Transverse colon (tissue), 4 donors: ENCODE data around the gene POR. TPM values are rescaled to one million over a fixed set of nuclear protein-coding genes. Genes with fewer than 3 reads are reported as not detected.

Experiments
- DNase-seq: peaks from one replicate; pipeline ENCODE4 v3.0.0-alpha.2; 2019
- H3K27ac ChIP-seq, 4 donors: fragments of 200-600 bp; sonication (generic); 2 replicates each; pipeline ENCODE4 v1.5.1; 2016 to 2018; ENCODE audit warnings: inconsistent platforms in 4 of 4
- H3K27me3 ChIP-seq: fragments of 200-600 bp; sonication (generic); 2 replicates; pipeline ENCODE4 v1.5.1; 2017; ENCODE audit warnings: inconsistent platforms
- H3K36me3 ChIP-seq, 4 donors: fragments of 200-600 bp; sonication (generic); 2 replicates each; pipeline ENCODE4 v1.5.1; 2017 to 2019; ENCODE audit warnings: inconsistent platforms in 4 of 4
- H3K4me1 ChIP-seq, 4 donors: fragments of 200-600 bp; sonication (generic); 2 replicates each; pipeline ENCODE4 v1.5.1; 2017 to 2020; ENCODE audit warnings: inconsistent platforms in 4 of 4
- H3K4me3 ChIP-seq, 4 donors: fragments of 200-600 bp; sonication (generic); 1 replicate in 1 of 4; 2 replicates in 3 of 4; pipeline versions ENCODE4 v1.5.1 to v1.6.1; 2017 to 2019; ENCODE audit warnings: inconsistent platforms in 4 of 4
- H3K9me3 ChIP-seq, 2 donors: fragments of 200-600 bp; sonication (generic); 2 replicates each; pipeline ENCODE4 v1.5.1; 2017 to 2019; ENCODE audit warnings: inconsistent platforms in 2 of 2
- EP300 ChIP-seq: sonication (generic); formaldehyde crosslinking; IDR thresholded peaks from one replicate; pipeline ENCODE4 v1.6.1; 2017; ENCODE audit warnings: antibody characterized with exemption, low read depth
- POLR2A ChIP-seq: fragments of 450-650 bp; IDR thresholded peaks from one replicate; pipeline ENCODE4 v1.6.1; 2016; ENCODE audit warnings: antibody characterized with exemption, mild to moderate bottlenecking, moderate library complexity
- POLR2AphosphoS5 ChIP-seq, 3 donors: sonication (generic); formaldehyde crosslinking; IDR thresholded peaks; one replicate each; pipeline ENCODE4 v1.6.1; 2016; ENCODE audit warnings: antibody characterized with exemption in 3 of 3
- WGBS, 2 donors: methylation state at CpG; one replicate each; pipeline ENCODE4 v1.1.5; 2018; ENCODE audit warnings: low coverage in 1 of 2; 5-methylcytosine and 5-hydroxymethylcytosine counted together
- in situ Hi-C, 4 donors: fragments of 200-750 bp; cut with MboI; loops; one replicate each; pipeline versions ENCODE4 v1.15.0 to v1.15.1; 2017; ENCODE audit warnings: low sequenced_read_pairs in 3 of 4, low pct_ligation_motif_present in 1 of 4, low pct_unique_long_range_greater_than_20kb in 1 of 4
- intact Hi-C: fragments of 100-400 bp; cut with DNase I; formaldehyde crosslinking; loops from one replicate; pipeline ENCODE4 v1.15.1; 2023; ENCODE audit warnings: low total_unique reads
- total RNA-seq, 4 donors: library from RNA; depleted of rRNA; stranded (reverse); fragments of >200 nt; gene quantifications; one replicate each; pipeline ENCODE4 v1.1.0, GENCODE V29; 2016
- TF ChIP-seq, protein P1 (sequence below), 5 experiments: fragments of 200-600 bp in 3 of 5; fragments of 450-650 bp in 2 of 5; sonication (generic) in 3 of 5; IDR thresholded peaks; 1 replicate in 2 of 5; 2 replicates in 3 of 5; pipeline ENCODE4 v1.5.1; 2016 to 2017; ENCODE audit warnings: antibody characterized with exemption in 5 of 5, inconsistent platforms in 3 of 5, mild to moderate bottlenecking in 2 of 5, moderate library complexity in 1 of 5

POR gene
- total RNA-seq, 4 donors from 2014 or later, result 95.9 to 200 (median 149) TPM

DNA sequence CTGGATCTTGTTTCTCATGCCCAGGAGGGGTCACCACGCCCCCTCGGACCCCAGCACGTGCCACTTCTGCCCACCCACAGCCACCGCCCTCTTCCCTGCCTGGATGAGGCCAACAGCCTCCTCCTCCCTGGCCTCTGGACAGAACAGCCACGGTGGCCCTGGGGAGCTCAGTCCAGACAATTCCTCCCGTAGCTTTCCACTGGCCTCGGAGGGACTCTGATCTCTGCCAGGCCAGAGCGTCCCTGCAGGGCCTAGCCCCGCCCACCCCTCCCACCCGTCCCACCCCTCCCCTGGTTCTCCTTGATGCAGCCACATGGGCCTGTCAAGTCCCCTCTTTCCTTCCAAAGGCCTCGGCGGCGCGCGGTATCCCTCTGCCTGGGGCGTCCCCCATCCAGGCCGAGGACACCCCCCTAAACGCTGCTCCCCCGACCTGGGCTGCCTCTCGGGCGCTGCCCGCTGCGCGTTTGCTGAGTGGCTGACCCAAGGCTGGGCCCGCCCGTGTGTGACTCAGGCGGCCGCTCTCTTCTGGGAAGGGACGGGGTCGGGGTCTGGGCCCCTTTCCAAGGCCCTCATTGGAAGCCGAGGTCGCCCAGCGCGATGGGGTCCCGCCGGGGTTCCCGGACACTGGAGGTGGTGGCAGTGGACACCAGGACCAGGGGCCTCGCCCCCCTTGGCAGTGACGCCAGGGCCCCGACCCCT is 78.9 kb downstream of the POR start:
- no peaks in the 10 kb centered on the region for H3K27me3 ChIP-seq
- no peaks in the 10 kb centered on the region for H3K9me3 ChIP-seq
- H3K4me3 ChIP-seq, result peak overlapping the region; percentile 62 to 90 (median 70)
- H3K4me1 ChIP-seq, result peaks cover 6 to 34% (median 19%) of the 10 kb centered on the region in 4 donors
- in situ Hi-C loops (loop anchor here in 1 of 4 donors (10.0 kb wide), 2 partner anchors 79 to 119 kb away; partner anchors contain the start of genes POR and RHBDD2), intact Hi-C loops (loop anchor here (10.0 kb wide), 1 partner anchor 79 kb away; the partner anchor contains the start of gene POR)
- peak overlapping the region; percentile 85 to 96 (median 92) for H3K27ac ChIP-seq
- H3K36me3 ChIP-seq, result no peaks in the 10 kb centered on the region
- 7% methylated on average over 18 of the region's 40 CpGs; no CpG with 5 or more reads in 1 of the 2 donors for WGBS, 2 donors
- peak; percentile 59 for DNase-seq
- TF ChIP-seq POLR2AphosphoS5 (IDR thresholded peaks at IDR 0.05) (no peak), EP300 (no peak), POLR2A (peak; percentile 28)
- TF ChIP-seq, protein P1, sequence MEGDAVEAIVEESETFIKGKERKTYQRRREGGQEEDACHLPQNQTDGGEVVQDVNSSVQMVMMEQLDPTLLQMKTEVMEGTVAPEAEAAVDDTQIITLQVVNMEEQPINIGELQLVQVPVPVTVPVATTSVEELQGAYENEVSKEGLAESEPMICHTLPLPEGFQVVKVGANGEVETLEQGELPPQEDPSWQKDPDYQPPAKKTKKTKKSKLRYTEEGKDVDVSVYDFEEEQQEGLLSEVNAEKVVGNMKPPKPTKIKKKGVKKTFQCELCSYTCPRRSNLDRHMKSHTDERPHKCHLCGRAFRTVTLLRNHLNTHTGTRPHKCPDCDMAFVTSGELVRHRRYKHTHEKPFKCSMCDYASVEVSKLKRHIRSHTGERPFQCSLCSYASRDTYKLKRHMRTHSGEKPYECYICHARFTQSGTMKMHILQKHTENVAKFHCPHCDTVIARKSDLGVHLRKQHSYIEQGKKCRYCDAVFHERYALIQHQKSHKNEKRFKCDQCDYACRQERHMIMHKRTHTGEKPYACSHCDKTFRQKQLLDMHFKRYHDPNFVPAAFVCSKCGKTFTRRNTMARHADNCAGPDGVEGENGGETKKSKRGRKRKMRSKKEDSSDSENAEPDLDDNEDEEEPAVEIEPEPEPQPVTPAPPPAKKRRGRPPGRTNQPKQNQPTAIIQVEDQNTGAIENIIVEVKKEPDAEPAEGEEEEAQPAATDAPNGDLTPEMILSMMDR (IDR thresholded peaks at IDR 0.05), result no peak

GRCh38 chr7:75994388-75995051 is 79.6 kb downstream of the POR start, which contains the start of gene TMEM120A:
Gene TMEM120A, minus strand, starts transcription at chr7:75994595. Its CDS starts 25 bp downstream, at chr7:75994570.
- H3K36me3 ChIP-seq, result no peaks in the 10 kb centered on the region
- TF ChIP-seq EP300 (no peak), POLR2AphosphoS5 (IDR thresholded peaks at IDR 0.05) (peak; percentile 88 to 90 (median 90)), POLR2A (peak; percentile 89)
- TF ChIP-seq, protein P1 (IDR thresholded peaks at IDR 0.05), result peak; percentile 27 to 43 (median 33)
- peak within 1 kb of the TSS; percentile 85 to 96 (median 92) for H3K27ac ChIP-seq
- DNase-seq, result peak; percentile 98
- no peaks in the 10 kb centered on the region for H3K9me3 ChIP-seq
- intact Hi-C loops (loop anchor here (10.0 kb wide), 1 partner anchor 80 kb away; the partner anchor contains the start of gene POR), in situ Hi-C loops (loop anchor here in 1 of 4 donors (10.0 kb wide), 2 partner anchors 80 to 120 kb away; partner anchors contain the start of genes POR and RHBDD2)
- no peaks in the 10 kb centered on the region for H3K27me3 ChIP-seq
- H3K4me1 ChIP-seq, result peaks cover 6 to 29% (median 17%) of the 10 kb centered on the region in 4 donors
- 2% methylated on average over 40 of the region's 51 CpGs; no CpG with 5 or more reads in 1 of the 2 donors for WGBS, 2 donors
- peak within 1 kb of the TSS; percentile 62 to 90 (median 70) for H3K4me3 ChIP-seq

DNA sequence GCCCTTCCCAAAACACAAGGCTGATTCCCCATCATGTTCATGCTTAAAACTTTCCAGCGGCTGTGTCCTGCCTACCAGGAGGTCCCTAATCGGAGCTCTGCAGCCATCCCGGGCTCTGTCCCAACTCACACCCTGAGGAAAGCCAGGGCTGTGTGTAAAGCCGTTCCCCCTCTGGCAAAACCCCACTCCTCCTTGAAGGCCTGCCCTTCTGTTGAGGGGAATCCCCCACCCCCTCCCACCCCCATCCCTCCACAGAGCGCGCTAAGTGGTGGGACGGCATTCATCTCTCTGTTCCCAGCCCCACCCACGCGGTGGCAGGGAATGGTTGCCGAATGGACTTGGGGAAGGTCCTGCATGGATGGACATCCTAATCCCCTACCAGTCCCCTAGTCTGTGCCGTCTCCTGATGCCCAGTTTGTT is 80.1 kb downstream of the POR start:
- 58% methylated on average over 11 of the region's 11 CpGs; no CpG with 5 or more reads in 1 of the 2 donors for WGBS, 2 donors
- TF ChIP-seq, protein P1 (IDR thresholded peaks at IDR 0.05), result no peak
- TF ChIP-seq POLR2A (no peak), EP300 (no peak), POLR2AphosphoS5 (IDR thresholded peaks at IDR 0.05) (no peak)
- no peak for DNase-seq

More for the DNA sequence above, 80.1 kb downstream of the POR start:
- Histone ChIP-seq H3K27me3 (no peaks in the 10 kb centered on the region), H3K36me3 (no peaks in the 10 kb centered on the region), H3K4me1 (peaks cover 6 to 26% (median 17%) of the 10 kb centered on the region in 4 donors), H3K4me3 (peak overlapping the region; percentile 36 to 90 (median 62)), H3K27ac (peak overlapping the region; percentile 85 to 96 (median 92)), H3K9me3 (no peaks in the 10 kb centered on the region)
- in situ Hi-C loops, result loop anchor here in 1 of 4 donors (10.0 kb wide), 2 partner anchors 80 to 120 kb away; partner anchors contain the start of genes POR and RHBDD2
- intact Hi-C loops, result loop anchor here (10.0 kb wide), 1 partner anchor 80 kb away; the partner anchor contains the start of gene POR
